DMS 273 (cell line): Measurements from ENCODE around the gene NUDCD3.

Experiments used
- DNase-seq: peaks from one replicate; lab custom pipeline; 2025; ENCODE audit not compliant: unreplicated experiment; lab: John Stamatoyannopoulos, UW

NUDCD3 gene

GRCh38 chr7:44385434-44386138, 104.9 kb downstream of the NUDCD3 start:
- no peak for DNase-seq

GRCh38 chr7:44384586-44385433, 105.6 kb downstream of the NUDCD3 start:
- no peak for DNase-seq

- no peak for DNase-seq
These were observed 106.9 kb downstream of the NUDCD3 start for GRCh38 chr7:44383566-44383965.

GRCh38 chr7:44382459-44383265, 107.8 kb downstream of the NUDCD3 start:
- no peak for DNase-seq

GRCh38 chr7:44381494-44382220, 108.8 kb downstream of the NUDCD3 start:
- DNase-seq = no peak

- DNase-seq = no peak
These were observed 109.5 kb downstream of the NUDCD3 start for GRCh38 chr7:44380831-44381493.

GRCh38 chr7:44380189-44380830, 110.1 kb downstream of the NUDCD3 start:
- no peak for DNase-seq

GRCh38 chr7:44379366-44380188, 110.9 kb downstream of the NUDCD3 start:
- DNase-seq = no peak

- DNase-seq = no peak
These were observed 111.7 kb downstream of the NUDCD3 start for GRCh38 chr7:44378744-44379143.

GRCh38 chr7:44377681-44378421, 112.6 kb downstream of the NUDCD3 start:
- peak; percentile 49 for DNase-seq

- DNase-seq = no peak
These were observed 113.4 kb downstream of the NUDCD3 start for GRCh38 chr7:44377134-44377463.

- no peak for DNase-seq
These were observed 113.9 kb downstream of the NUDCD3 start for GRCh38 chr7:44376429-44377133.

- no peak for DNase-seq
These were observed 114.5 kb downstream of the NUDCD3 start for GRCh38 chr7:44375926-44376342.

- DNase-seq = peak; percentile 41
These were observed 115.2 kb downstream of the NUDCD3 start for GRCh38 chr7:44375236-44375699.

GRCh38 chr7:44374007-44374763, 116.3 kb downstream of the NUDCD3 start:
- no peak for DNase-seq

GRCh38 chr7:44373418-44373740, 117.1 kb downstream of the NUDCD3 start:
- DNase-seq = no peak
